KMS-11 (cell line): ENCODE measurements around the gene GRHL3.

Experiments
- H2AFZ ChIP-seq: fragments of 200-600 bp; sonication (generic); 2 replicates; pipeline ENCODE4 v1.6.1; 2016; ENCODE audit warnings: antibody characterized with exemption, mixed run types, low read depth
- H3K27ac ChIP-seq: fragments of 200-600 bp; sonication (generic); 2 replicates; pipeline ENCODE4 v1.6.1; 2016; ENCODE audit warnings: mild to moderate bottlenecking, mixed run types
- H3K27me3 ChIP-seq: fragments of 200-600 bp; sonication (generic); 2 replicates; pipeline ENCODE4 v1.6.1; 2017; ENCODE audit warnings: mild to moderate bottlenecking, low read depth, mixed run types, moderate library complexity; ENCODE audit not compliant: insufficient read depth
- H3K36me3 ChIP-seq: fragments of 200-600 bp; sonication (generic); 2 replicates; pipeline ENCODE4 v1.6.1; 2017; ENCODE audit warnings: mild to moderate bottlenecking, mixed run types; ENCODE audit not compliant: insufficient read depth
- H3K4me1 ChIP-seq: fragments of 200-600 bp; sonication (generic); 2 replicates; pipeline ENCODE4 v1.6.1; 2016; ENCODE audit warnings: mild to moderate bottlenecking, low read depth, mixed run types; ENCODE audit not compliant: poor library complexity, severe bottlenecking
- H3K4me2 ChIP-seq: fragments of 200-600 bp; sonication (generic); 2 replicates; pipeline ENCODE4 v1.7.0; 2016; ENCODE audit warnings: mild to moderate bottlenecking, mixed run types
- H3K4me3 ChIP-seq: fragments of 200-600 bp; sonication (generic); IDR thresholded peaks from 2 replicates; pipeline ENCODE4 v1.6.1; 2017; ENCODE audit warnings: low read depth, low read length, mixed read lengths; ENCODE audit not compliant: insufficient read depth
- H3K79me2 ChIP-seq: fragments of 200-600 bp; sonication (generic); 2 replicates; pipeline ENCODE4 v1.6.1; 2016; ENCODE audit warnings: low read depth, mixed run types; ENCODE audit not compliant: insufficient read depth
- H3K9ac ChIP-seq: fragments of 200-600 bp; sonication (generic); 2 replicates; pipeline ENCODE4 v1.6.1; 2016; ENCODE audit warnings: mild to moderate bottlenecking, mixed run types
- H4K20me1 ChIP-seq: fragments of 200-600 bp; sonication (generic); 2 replicates; pipeline ENCODE4 v1.6.1; 2016; ENCODE audit warnings: mild to moderate bottlenecking, mixed run types; ENCODE audit not compliant: insufficient read depth
- CTCF ChIP-seq: fragments of 200-600 bp; sonication (generic); conservative IDR thresholded peaks from 2 replicates; pipeline ENCODE4 v1.6.1; 2017; ENCODE audit warnings: low read depth, mild to moderate bottlenecking, antibody characterized with exemption, low read length, moderate library complexity, mixed read lengths

The GRHL3 gene

GRCh38 chr1:24355466-24355865 is 36.3 kb downstream of the GRHL3 start:
- Histone ChIP-seq H2AFZ (no peak overlapping the region), H3K4me3 (no peak overlapping the region), H3K79me2 (no peaks in the 10 kb centered on the region), H4K20me1 (no peaks in the 10 kb centered on the region), H3K4me1 (peaks cover 27% of the 10 kb centered on the region), H3K9ac (no peak overlapping the region), H3K27me3 (no peaks in the 10 kb centered on the region), H3K4me2 (no peak overlapping the region), H3K36me3 (no peaks in the 10 kb centered on the region), H3K27ac (no peak overlapping the region)
- no peak for TF ChIP-seq CTCF

DNA sequence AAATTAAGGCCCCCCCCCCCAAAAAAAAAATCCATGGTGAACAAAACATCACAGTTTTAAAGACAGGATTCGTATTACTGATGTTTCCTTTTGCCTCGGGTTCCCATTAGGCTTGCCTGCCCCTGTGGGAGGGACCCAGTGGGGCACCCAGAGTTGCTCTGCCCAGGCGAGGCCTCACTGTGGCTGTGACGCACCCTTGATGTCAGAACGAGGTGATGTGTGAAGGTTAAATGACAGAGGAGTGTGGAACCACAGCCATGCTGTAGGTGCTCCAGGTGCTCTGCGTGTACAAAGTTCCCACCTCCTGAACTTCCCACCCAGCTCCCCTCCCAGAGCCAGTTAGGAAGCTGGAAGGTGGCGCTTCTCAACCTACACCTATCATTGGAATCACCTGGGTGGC is 37.9 kb downstream of the GRHL3 start:
- Histone ChIP-seq H3K27ac (no peak overlapping the region), H3K27me3 (no peaks in the 10 kb centered on the region), H3K36me3 (no peaks in the 10 kb centered on the region), H2AFZ (no peak overlapping the region), H3K4me1 (peaks cover 12% of the 10 kb centered on the region), H4K20me1 (no peaks in the 10 kb centered on the region), H3K9ac (no peak overlapping the region), H3K79me2 (no peaks in the 10 kb centered on the region), H3K4me3 (no peak overlapping the region), H3K4me2 (no peak overlapping the region)
- TF ChIP-seq CTCF: no peak

- Histone ChIP-seq H3K79me2 (no peaks in the 10 kb centered on the region), H3K27ac (no peak overlapping the region), H3K4me3 (no peak overlapping the region), H3K36me3 (no peaks in the 10 kb centered on the region), H3K4me2 (no peak overlapping the region), H3K4me1 (no peaks in the 10 kb centered on the region), H3K9ac (no peak overlapping the region), H3K27me3 (no peaks in the 10 kb centered on the region), H4K20me1 (no peaks in the 10 kb centered on the region), H2AFZ (no peak overlapping the region)
- no peak for TF ChIP-seq CTCF
Measured at GRCh38 chr1:24360681-24361080, 41.5 kb downstream of the GRHL3 start.

DNA sequence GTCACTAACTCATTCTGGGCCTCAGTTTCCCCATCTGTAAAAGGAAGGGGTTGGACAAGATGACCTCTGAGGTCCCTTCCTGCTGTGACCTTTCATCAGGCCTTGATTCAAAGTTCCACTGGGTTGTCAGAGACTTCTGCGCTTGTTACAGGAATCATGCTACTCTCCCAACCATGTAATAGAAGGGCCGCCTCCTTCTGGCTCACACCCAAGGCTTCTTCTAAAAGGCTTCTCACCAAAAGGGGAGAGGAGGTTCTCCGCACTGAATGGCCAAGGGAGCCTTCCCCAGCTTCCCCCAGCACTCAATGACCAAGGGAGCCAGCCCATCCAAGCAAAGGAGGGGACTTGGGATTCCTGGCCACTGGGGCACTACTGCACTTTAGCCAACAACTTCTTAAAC is 42.7 kb downstream of the GRHL3 start:
- TF ChIP-seq CTCF: no peak
- Histone ChIP-seq H3K27ac (no peak overlapping the region), H3K79me2 (no peaks in the 10 kb centered on the region), H3K4me1 (no peaks in the 10 kb centered on the region), H3K27me3 (no peaks in the 10 kb centered on the region), H3K36me3 (no peaks in the 10 kb centered on the region), H3K4me2 (no peak overlapping the region), H4K20me1 (no peaks in the 10 kb centered on the region), H3K9ac (no peak overlapping the region), H2AFZ (no peak overlapping the region), H3K4me3 (no peak overlapping the region)

GRCh38 chr1:24362396-24362795 is 43.2 kb downstream of the GRHL3 start:
- no peak overlapping the region for H3K9ac ChIP-seq
- H3K4me2 ChIP-seq: no peak overlapping the region
- no peaks in the 10 kb centered on the region for H3K4me1 ChIP-seq
- H3K36me3 ChIP-seq: no peaks in the 10 kb centered on the region
- H4K20me1 ChIP-seq: no peaks in the 10 kb centered on the region
- H3K27me3 ChIP-seq: no peaks in the 10 kb centered on the region
- H3K4me3 ChIP-seq: no peak overlapping the region
- H2AFZ ChIP-seq: no peak overlapping the region
- H3K79me2 ChIP-seq: no peaks in the 10 kb centered on the region
- no peak overlapping the region for H3K27ac ChIP-seq
- TF ChIP-seq CTCF: no peak
